ENCODE results near the gene RPP40.

Gene RPP40

GRCh38 chr6:4947716-4948115 is 56.1 kb downstream of the RPP40 start:
- no peak for DNase-seq (ENCODE audit: low read depth, low spot score)
- no peak overlapping the region for H3K4me3 ChIP-seq (ENCODE audit: low read depth, low read length)
- no peak for TF ChIP-seq CTCF (IDR thresholded peaks at IDR 0.05; ENCODE audit: low read depth, low read length)
- in situ Hi-C loops (cut with HindIII; ENCODE audit: low sequenced_read_pairs) = no loop called here

- no peak for TF ChIP-seq CTCF (IDR thresholded peaks at IDR 0.05; ENCODE audit: low read depth, low read length)
- no peak for DNase-seq (ENCODE audit: low read depth, low spot score)
- no peak overlapping the region for H3K4me3 ChIP-seq (ENCODE audit: low read depth, low read length)
- in situ Hi-C loops (cut with HindIII; ENCODE audit: low sequenced_read_pairs) = no loop called here
Measured at GRCh38 chr6:4946521-4946920, 57.3 kb downstream of the RPP40 start.

All from astrocyte of the spinal cord (primary cell).